IPS-20b (cell line): ENCODE results near the gene SAMD8.

Experiments used
- H3K27ac ChIP-seq: one replicate; pipeline ENCODE4 v1.5.1; 2013; ENCODE audit warnings: low read length
- H3K27me3 ChIP-seq: 2 replicates; pipeline ENCODE4 v1.6.1; 2013; ENCODE audit warnings: mild to moderate bottlenecking, low read length, inconsistent platforms; ENCODE audit not compliant: insufficient read depth
- H3K36me3 ChIP-seq: 2 replicates; pipeline ENCODE4 v1.6.1; 2013; ENCODE audit warnings: low read depth, mild to moderate bottlenecking, inconsistent platforms, low read length, moderate library complexity; ENCODE audit not compliant: insufficient read depth
- H3K4me1 ChIP-seq: 2 replicates; pipeline ENCODE4 v1.6.1; 2013; ENCODE audit warnings: mild to moderate bottlenecking, control low read depth, inconsistent platforms, low read length, moderate library complexity; ENCODE audit not compliant: insufficient read depth
- H3K4me3 ChIP-seq: 2 replicates; pipeline ENCODE4 v1.5.1; 2013; ENCODE audit warnings: mild to moderate bottlenecking, low read length, inconsistent platforms
- H3K9ac ChIP-seq: 2 replicates; pipeline ENCODE4 v1.6.1; 2013; ENCODE audit warnings: low read depth, mild to moderate bottlenecking, inconsistent platforms, low read length, moderate library complexity
- H3K9me3 ChIP-seq: 2 replicates; pipeline ENCODE4 v1.6.1; 2013; ENCODE audit warnings: mild to moderate bottlenecking, low read depth, low read length, inconsistent platforms; ENCODE audit not compliant: insufficient read depth

Gene SAMD8

GRCh38 chr10:75165684-75166622 lies 54.5 kb downstream of the SAMD8 start:
- Histone ChIP-seq H3K27ac (no peak overlapping the region), H3K9ac (no peak overlapping the region), H3K4me3 (no peak overlapping the region)

GRCh38 chr10:75166623-75166972 lies 55.1 kb downstream of the SAMD8 start:
- H3K4me3 ChIP-seq, result no peak overlapping the region
- H3K27me3 ChIP-seq, result no peaks in the 10 kb centered on the region
- H3K27ac ChIP-seq, result no peak overlapping the region
- H3K36me3 ChIP-seq, result peaks cover 6% of the 10 kb centered on the region; the same call in 1 of the 2 replicates
- H3K4me1 ChIP-seq, result no peaks in the 10 kb centered on the region
- no peak overlapping the region for H3K9ac ChIP-seq
- no peaks in the 10 kb centered on the region for H3K9me3 ChIP-seq

More at GRCh38 chr10:75165684-75166622, 54.5 kb downstream of the SAMD8 start:
- no peaks in the 10 kb centered on the region for H3K27me3 ChIP-seq
- H3K9me3 ChIP-seq, result no peaks in the 10 kb centered on the region
- H3K4me1 ChIP-seq, result no peaks in the 10 kb centered on the region
- peaks cover 6% of the 10 kb centered on the region; the same call in 1 of the 2 replicates for H3K36me3 ChIP-seq

- H3K27ac ChIP-seq, result no peak overlapping the region
- no peaks in the 10 kb centered on the region for H3K27me3 ChIP-seq
- peaks cover 6% of the 10 kb centered on the region; the same call in 1 of the 2 replicates for H3K36me3 ChIP-seq
- H3K4me3 ChIP-seq, result no peak overlapping the region
- no peaks in the 10 kb centered on the region for H3K9me3 ChIP-seq
- H3K4me1 ChIP-seq, result no peaks in the 10 kb centered on the region
- no peak overlapping the region for H3K9ac ChIP-seq
Measured at GRCh38 chr10:75168275-75168674, 56.8 kb downstream of the SAMD8 start.

GRCh38 chr10:75170215-75170614 lies 58.8 kb downstream of the SAMD8 start:
- Histone ChIP-seq H3K9ac (no peak overlapping the region), H3K4me1 (no peaks in the 10 kb centered on the region), H3K9me3 (no peaks in the 10 kb centered on the region), H3K36me3 (peaks cover 6% of the 10 kb centered on the region; the same call in 1 of the 2 replicates), H3K4me3 (no peak overlapping the region), H3K27ac (no peak overlapping the region), H3K27me3 (no peaks in the 10 kb centered on the region)

GRCh38 chr10:75175046-75175445 lies 63.6 kb downstream of the SAMD8 start:
- Histone ChIP-seq H3K36me3 (peaks cover 14% of the 10 kb centered on the region; the same call in 1 of the 2 replicates), H3K9ac (no peak overlapping the region), H3K4me3 (no peak overlapping the region), H3K27ac (no peak overlapping the region), H3K4me1 (no peaks in the 10 kb centered on the region), H3K27me3 (no peaks in the 10 kb centered on the region), H3K9me3 (no peaks in the 10 kb centered on the region)

GRCh38 chr10:75176046-75176445 lies 64.6 kb downstream of the SAMD8 start:
- Histone ChIP-seq H3K9me3 (no peaks in the 10 kb centered on the region), H3K27me3 (no peaks in the 10 kb centered on the region), H3K36me3 (peaks cover 14% of the 10 kb centered on the region; the same call in 1 of the 2 replicates), H3K9ac (no peak overlapping the region), H3K27ac (no peak overlapping the region), H3K4me1 (no peaks in the 10 kb centered on the region), H3K4me3 (no peak overlapping the region)

- Histone ChIP-seq H3K27me3 (no peaks in the 10 kb centered on the region), H3K4me1 (no peaks in the 10 kb centered on the region), H3K36me3 (peaks cover 14% of the 10 kb centered on the region; the same call in 1 of the 2 replicates), H3K9me3 (no peaks in the 10 kb centered on the region), H3K27ac (no peak overlapping the region), H3K9ac (no peak overlapping the region), H3K4me3 (no peak overlapping the region)
Measured at GRCh38 chr10:75176736-75177135, 65.3 kb downstream of the SAMD8 start.

GRCh38 chr10:75179657-75180177 lies 68.3 kb downstream of the SAMD8 start:
- Histone ChIP-seq H3K4me3 (no peak overlapping the region), H3K9me3 (no peaks in the 10 kb centered on the region), H3K27ac (no peak overlapping the region), H3K9ac (no peak overlapping the region), H3K4me1 (no peaks in the 10 kb centered on the region), H3K27me3 (no peaks in the 10 kb centered on the region), H3K36me3 (peaks cover 14% of the 10 kb centered on the region; the same call in 1 of the 2 replicates)

GRCh38 chr10:75180592-75180991 lies 69.1 kb downstream of the SAMD8 start:
- H3K9me3 ChIP-seq, result no peaks in the 10 kb centered on the region
- H3K36me3 ChIP-seq, result peaks cover 13% of the 10 kb centered on the region; the same call in 1 of the 2 replicates
- H3K4me3 ChIP-seq, result no peak overlapping the region
- H3K27ac ChIP-seq, result no peak overlapping the region
- no peak overlapping the region for H3K9ac ChIP-seq
- H3K4me1 ChIP-seq, result no peaks in the 10 kb centered on the region
- no peaks in the 10 kb centered on the region for H3K27me3 ChIP-seq

GRCh38 chr10:75181073-75181472 lies 69.6 kb downstream of the SAMD8 start:
- Histone ChIP-seq H3K36me3 (peaks cover 8% of the 10 kb centered on the region; the same call in 1 of the 2 replicates), H3K4me3 (no peak overlapping the region), H3K9me3 (no peaks in the 10 kb centered on the region), H3K4me1 (no peaks in the 10 kb centered on the region), H3K27me3 (no peaks in the 10 kb centered on the region), H3K9ac (no peak overlapping the region), H3K27ac (no peak overlapping the region)

GRCh38 chr10:75186310-75186709 lies 74.9 kb downstream of the SAMD8 start:
- H3K4me1 ChIP-seq, result peaks cover 10% of the 10 kb centered on the region; the same call in 1 of the 2 replicates
- no peak overlapping the region for H3K4me3 ChIP-seq
- H3K36me3 ChIP-seq, result no peaks in the 10 kb centered on the region
- H3K27me3 ChIP-seq, result no peaks in the 10 kb centered on the region
- no peak overlapping the region for H3K27ac ChIP-seq
- no peak overlapping the region for H3K9ac ChIP-seq
- H3K9me3 ChIP-seq, result no peaks in the 10 kb centered on the region
